Right renal pelvis (tissue), 4 donors: ENCODE results near the gene SERPIND1. TPM values are rescaled to one million over a fixed set of nuclear protein-coding genes. Genes with fewer than 3 reads are reported as not detected.
"Not testable (repeated sequence)": the region's sequence is repeated elsewhere in the genome, so short reads cannot be mapped to it uniquely, and the experiment has no call there.

Source experiments
- DNase-seq, 4 donors: peaks; one replicate each; pipeline ENCODE4 v3.0.0-alpha.2; 2013; ENCODE audit warnings: low read depth in 4 of 4, low spot score in 3 of 4, missing footprints in 1 of 4
- polyA plus RNA-seq, 4 donors: library from polyadenylated mRNA; unstranded; fragments of 120-200 nt; gene quantifications; one replicate each; pipeline ENCODE4 v1.2.1, GENCODE V29; 2013; ENCODE audit not compliant: insufficient read length in 4 of 4

The SERPIND1 gene
- polyA plus RNA-seq, result 1 to 10 TPM; 2.5 to 3.8 (median 3.2) TPM

- DNase-seq, result no peak
Measured at GRCh38 chr22:20773793-20774212, at the start of gene SERPIND1. TSS of gene SERPIND1 (plus strand) at chr22:20774113. CDS start at chr22:20779313, 5,200 bp downstream.

DNA sequence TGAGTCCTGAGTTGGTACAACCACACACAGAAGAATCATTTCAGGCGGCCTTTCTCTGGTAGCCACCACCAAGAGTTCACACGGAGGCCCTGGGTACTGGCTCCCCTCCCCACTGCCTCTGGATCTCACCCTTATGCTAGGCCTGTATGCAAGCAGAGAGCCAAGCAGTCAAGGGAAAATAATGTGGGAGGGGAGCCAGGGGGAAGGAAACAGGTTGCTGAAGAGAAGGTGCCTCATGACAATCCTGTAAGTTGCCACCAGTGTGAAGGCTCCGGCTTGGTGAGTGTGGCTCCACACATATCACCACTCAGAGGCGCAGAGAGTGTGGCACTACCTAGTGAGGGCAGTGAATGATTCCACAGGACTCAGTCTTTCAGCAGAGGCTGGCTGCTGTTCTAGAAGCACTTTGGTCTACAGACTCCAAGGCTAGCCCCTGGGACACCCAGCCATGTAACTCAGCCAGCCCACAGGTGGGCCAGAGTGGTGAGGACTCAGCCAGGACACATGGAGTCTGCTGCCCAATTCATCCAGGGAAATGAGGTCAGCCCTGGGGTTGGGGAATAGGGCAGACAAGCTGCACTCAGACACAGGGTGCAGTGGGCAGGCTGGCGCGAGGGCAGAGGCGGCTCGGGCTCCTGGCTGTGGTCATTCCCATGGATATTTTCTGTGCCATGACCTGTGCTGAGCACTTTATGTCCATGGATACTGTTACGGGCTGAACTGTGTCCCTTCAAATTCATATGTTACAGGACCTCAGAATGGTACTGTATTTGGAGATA is 49.0 kb upstream of the SERPIND1 start:
- no peak for DNase-seq

DNA sequence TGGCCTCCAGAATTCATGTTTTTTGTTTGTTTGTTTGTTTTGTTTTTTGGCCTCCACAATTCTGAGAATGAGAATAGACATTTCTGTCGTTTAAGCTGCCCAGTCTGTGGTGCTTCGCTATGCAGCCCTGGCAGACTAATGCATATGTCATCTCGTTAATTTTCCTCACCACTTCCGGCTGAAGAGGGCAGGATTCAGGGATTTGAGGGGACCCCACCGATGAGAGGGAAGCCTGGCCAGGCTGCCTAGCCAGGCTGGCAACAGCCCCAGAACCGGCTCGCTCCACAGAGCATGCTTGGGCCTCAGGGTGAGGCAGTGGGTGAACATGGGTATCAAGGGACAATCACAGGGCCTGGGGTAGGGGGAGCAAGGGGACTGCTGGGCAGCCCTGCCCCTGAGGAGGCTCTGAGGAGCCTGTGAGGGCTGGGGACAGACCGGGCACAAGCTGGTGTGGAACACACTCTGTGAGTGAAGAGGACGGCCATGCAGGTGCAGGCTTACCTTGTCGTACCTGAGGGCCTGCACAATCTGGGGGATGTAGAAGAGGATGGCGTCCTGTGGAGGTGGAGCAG is 47.8 kb upstream of the SERPIND1 start:
- DNase-seq, result no peak

DNA sequence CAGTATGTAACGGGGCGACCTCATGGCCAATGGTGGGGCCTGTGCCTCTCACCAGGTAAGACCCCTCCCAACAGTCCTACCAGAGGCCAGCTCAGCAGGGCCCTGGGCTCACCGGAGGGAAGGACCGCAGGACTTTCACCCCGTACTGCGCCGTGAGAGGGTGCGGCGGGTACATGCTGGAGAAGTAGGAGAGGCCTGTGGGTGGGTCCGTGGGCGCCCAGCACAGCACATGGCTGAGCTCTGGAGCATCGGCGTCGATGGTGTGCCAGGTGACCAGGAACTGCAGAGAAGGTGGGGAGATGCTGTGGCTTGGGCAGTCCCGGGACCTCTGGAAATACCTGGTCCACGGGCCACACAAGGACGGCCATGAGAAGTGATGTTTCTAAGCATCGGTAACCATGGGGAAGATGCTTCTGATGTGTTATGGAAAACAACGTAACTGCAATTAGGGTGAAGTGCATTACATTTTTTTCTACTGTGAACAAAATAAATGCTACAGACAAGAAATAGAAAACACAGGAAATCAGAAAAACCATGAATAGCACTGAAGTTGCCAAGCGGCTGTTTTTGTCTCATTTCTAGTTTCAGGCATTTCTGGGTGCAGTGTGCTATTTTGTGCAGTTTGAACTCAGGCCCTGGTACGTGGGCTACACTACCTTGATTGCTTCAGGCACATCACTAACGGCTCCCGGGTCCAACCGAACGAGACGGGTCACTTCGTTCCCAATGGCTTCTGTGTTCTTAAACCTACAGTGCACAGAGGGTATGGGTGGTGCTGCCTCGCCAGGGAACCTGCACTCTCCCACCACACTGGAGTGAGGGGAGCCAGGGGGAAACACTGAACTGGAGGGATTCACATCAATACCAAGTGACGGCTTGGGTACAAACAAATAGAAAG is 46.5 kb upstream of the SERPIND1 start:
- no peak for DNase-seq

GRCh38 chr22:20728523-20729190 is 45.3 kb upstream of the SERPIND1 start:
- DNase-seq, result no peak

DNA sequence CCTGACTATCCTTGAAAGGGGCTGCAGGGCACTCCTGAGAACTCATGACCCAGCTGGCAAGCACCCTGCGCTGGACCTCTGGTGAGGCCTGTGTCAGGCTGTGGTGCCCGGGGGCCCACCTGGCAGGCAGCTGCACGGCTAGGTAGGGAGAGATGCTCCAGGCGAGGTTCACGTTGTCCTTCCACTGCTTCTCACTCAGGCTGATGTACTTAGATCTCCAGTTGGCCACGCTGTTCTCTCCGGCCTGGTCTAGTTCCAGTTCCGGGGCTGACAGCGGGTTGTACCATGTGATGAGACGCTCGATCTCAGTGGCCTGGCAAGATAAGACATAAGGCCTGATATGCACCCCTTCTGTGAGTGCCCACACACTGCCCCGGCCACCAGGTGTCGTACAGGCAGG is 44.7 kb upstream of the SERPIND1 start:
- no peak for DNase-seq

- DNase-seq, result not testable (repeated sequence)
Measured at GRCh38 chr22:20732431-20732830, 41.5 kb upstream of the SERPIND1 start.

- not testable (repeated sequence) for DNase-seq
Measured at GRCh38 chr22:20735356-20736162, 38.4 kb upstream of the SERPIND1 start.

DNA sequence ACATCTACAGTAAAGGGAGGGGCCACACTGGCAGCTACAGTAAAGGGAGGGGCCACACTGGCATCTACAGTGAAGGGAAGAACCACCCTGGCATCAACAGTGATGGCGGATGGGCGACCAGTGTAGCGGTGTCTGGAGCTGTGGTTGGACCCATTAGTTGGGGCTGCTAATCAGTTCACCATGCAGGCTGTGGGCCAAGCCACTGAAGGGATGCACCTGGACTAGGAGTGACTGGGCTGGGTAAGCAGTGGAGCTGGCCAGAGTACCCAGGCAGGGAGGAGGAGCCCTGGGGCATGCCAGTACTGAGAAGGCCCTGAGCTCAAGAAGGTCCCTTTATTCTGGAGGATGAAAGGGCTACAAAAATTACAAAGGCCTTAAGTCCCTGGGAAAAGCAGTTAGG is 37.0 kb upstream of the SERPIND1 start:
- not testable (repeated sequence) for DNase-seq

DNA sequence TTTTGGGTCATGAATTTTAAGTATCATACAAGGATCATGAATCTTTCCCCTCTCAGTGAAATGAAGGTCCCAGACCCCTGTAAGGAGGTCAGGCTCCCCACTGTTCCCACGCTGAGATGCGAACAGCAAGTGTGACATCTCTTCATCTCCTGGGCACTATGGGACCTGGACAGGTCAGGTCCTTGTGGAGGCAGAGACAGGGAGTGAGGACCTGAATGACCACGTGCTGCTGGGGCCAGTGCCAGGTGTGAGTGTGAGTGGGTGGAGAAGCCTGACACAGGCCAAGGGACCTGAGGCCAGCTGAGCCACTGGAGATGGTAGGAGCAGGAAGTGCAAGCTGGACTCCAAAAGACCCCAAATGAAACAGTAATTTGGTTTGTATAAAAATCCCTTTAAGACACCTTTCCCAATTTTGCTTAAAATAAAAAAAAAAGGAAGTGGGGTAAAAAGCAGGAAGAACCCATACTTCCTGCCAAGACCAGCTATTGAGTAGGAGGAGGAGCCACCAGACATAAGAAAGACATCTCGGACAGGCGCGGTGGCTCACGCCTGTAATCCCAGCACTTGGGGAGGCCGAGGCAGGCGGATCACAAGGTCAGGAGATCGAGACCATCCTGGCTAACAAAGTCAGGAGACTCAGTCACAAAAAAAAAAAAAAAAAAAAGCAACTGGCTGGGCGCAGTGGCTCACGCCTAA is 35.4 kb upstream of the SERPIND1 start:
- no peak for DNase-seq

DNA sequence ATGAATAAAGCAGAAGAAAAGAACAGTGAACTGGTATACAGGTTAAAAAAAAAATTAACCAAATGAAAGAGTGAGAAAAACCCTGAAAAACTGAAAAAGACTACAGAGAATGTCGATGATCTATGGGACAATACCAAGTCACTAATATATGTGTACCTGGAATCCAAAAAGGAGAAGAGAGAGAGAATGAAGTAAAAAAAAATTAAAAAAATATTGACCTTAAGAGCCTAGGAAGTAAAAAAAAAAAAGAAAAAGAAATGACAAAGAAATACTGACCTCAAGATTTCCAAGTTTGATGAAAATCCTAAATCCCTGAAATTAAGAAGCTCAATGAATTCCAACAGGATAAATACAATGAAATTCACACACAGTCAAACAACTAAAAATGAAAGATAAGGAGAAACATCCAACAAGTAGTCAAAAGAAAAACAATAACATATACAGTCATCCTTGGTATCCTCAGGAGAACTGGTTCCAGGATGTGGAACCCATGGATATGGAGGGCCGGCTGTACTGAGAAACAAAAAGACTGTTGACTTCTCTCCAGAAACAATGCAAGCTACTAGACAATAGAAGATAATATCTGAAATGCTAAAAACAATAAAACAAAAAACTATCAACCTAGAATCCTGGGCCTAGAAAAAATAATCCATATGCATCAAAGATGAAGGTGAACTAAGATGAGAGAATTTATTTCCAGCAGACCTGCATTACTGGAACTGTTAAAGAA is 33.5 kb upstream of the SERPIND1 start:
- no peak for DNase-seq

DNA sequence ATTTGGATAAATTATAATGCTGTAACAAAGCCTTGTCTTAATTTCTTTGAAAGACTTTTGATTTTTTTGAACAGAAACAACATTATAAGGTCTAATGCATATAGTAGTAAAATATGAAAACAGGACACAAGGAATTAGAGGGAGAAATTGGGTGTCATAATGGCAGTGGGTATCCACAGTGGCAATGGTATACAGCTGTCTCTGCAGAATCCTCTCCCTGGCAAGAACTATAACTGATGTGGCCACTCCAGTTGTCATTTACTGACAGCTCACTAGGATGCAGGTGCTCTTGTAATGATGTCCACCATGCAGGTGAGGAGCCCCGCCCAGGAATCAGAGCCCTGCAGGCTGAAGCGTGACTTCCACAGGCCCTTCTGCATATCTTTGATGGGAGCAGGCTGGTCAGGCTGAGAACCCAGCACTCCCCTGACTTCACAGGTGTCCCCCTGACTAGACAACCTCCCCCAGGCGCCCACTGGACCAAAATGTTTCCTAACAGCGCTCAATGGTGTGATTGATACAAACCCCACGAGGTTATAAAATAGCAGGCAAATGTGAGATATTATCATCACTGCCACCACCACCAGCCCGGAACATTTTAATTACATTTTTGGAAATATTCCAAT is 32.8 kb upstream of the SERPIND1 start:
- DNase-seq, result no peak

DNA sequence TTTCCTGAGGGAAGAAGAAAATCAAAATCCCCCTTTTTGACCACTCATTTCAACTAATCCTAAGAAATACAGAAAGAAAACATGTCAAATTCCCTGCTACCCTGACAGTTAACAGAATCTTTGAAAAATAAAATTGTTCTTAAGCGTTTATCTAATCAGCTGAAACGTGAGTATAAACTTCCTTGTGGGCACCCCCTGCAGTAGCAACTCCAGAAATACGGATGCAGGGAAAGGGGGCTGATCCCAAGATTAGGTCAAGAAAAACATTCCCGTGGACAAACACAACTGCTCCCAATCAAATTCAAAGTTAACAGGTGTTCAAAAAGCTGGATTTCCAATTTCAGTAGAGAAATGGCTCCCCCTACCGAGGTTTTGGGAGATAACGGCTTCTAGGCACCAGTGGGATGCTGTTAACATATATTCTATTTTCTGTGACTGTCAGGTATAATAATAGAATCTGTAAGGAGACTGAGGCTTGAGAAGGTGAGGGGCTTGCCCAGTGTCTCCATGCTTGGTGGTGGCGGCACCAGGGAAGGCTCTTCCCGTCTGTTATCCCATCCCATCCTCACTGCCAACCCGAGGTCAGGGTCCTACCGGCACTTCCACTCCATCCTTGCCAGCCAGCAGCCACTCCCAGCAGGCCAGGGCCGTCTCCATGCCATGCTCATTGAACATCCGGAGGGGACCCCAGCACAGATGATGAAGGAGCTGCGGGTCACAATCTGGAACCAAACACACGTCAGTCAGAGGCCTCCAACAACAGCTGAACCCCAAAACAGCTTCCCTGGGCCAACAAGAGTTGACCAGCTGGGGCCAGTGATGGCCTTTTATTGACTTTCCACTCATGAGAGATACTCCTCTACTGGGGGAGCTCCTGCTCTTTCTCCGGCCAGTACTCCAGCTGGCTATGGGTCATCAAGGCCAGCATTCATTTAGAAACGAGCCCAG is 32.0 kb upstream of the SERPIND1 start:
- DNase-seq, result peak in 1 of 4 donors; percentile 12

DNA sequence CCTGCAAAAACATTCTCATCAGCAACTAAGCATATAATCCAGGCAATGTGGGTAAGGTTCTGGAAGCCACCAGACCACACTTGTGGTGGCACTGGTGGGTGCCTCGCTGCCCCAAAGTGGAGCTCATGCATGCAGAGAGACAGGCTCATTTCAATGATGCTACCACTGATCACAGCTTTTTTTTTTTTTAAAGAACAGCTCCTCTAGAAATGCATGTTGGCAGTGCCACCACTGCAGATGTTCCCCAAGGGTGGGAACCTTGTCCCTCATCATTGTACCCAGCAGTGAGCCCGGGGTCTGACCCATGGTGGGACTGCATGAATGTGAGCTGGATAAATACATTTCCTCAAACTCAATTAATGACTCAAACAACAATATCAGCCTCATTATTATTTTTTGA is 31.1 kb upstream of the SERPIND1 start:
- no peak for DNase-seq

GRCh38 chr22:20744456-20744855 is 29.5 kb upstream of the SERPIND1 start:
- DNase-seq, result no peak

DNA sequence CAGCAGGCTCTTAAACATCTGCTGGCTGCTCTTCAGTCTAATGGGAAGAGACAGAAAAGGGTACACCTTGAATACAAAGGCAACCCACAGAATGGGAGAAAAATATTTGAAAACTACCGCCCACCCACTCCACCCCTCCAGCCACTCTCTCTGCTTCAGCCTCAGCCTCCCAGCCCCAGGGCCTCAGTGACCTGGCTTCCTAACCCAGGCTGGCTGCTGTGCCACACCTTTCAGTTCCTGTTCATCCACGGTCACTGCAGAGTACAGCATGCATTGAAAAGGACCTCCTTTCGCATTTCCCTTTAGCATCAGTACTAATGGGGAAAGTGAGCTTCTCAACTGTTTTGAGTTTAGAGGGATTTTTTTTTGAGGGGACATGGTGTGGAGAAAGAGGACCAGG is 28.8 kb upstream of the SERPIND1 start:
- DNase-seq, result no peak
